GM23338 (cell line): ENCODE measurements around the gene ZFR2. TPM values are rescaled to one million over a fixed set of nuclear protein-coding genes. Genes with fewer than 3 reads are reported as not detected.

Experiments
- ATAC-seq: fragments of 200-7000 bp; cut with Tn5 transposase; 3 replicates; pipeline ENCODE4 v1.9.1; 2020
- DNase-seq: peaks from one replicate; pipeline ENCODE4 v3.0.0-alpha.2; 2015; ENCODE audit warnings: low spot score
- H2AFZ ChIP-seq: fragments of 200-600 bp; sonication (generic); 2 replicates; pipeline ENCODE4 v1.8.0; 2016; ENCODE audit warnings: antibody characterized with exemption, mild to moderate bottlenecking, moderate library complexity
- H3F3A ChIP-seq: fragments of 200-600 bp; sonication (generic); replicated peaks from 2 replicates; pipeline ENCODE4 v1.8.0; 2017; ENCODE audit warnings: antibody characterized with exemption, mixed run types, low read depth
- H3K27ac ChIP-seq: fragments of 200-600 bp; sonication (generic); 2 replicates; pipeline ENCODE4 v1.6.1; 2016; ENCODE audit warnings: low read depth
- H3K27me3 ChIP-seq: fragments of 200-600 bp; sonication (generic); 2 replicates; pipeline ENCODE4 v1.8.0; 2016; ENCODE audit warnings: mild to moderate bottlenecking, mixed run types, moderate library complexity; ENCODE audit not compliant: insufficient read depth
- H3K36me3 ChIP-seq: fragments of 200-600 bp; sonication (generic); 2 replicates; pipeline ENCODE4 v1.8.0; 2016; ENCODE audit warnings: mild to moderate bottlenecking; ENCODE audit not compliant: insufficient read depth
- H3K4me1 ChIP-seq: fragments of 200-600 bp; sonication (generic); 2 replicates; pipeline ENCODE4 v1.8.0; 2016; ENCODE audit warnings: mild to moderate bottlenecking, moderate library complexity; ENCODE audit not compliant: insufficient read depth
- H3K4me2 ChIP-seq: fragments of 200-600 bp; sonication (generic); 2 replicates; pipeline ENCODE4 v1.7.1; 2017; ENCODE audit warnings: mixed run types
- H3K4me3 ChIP-seq: fragments of 200-600 bp; sonication (generic); 2 replicates; pipeline ENCODE4 v1.6.1; 2016; ENCODE audit warnings: mixed run types
- H3K79me2 ChIP-seq: fragments of 200-600 bp; sonication (generic); replicated peaks from 2 replicates; pipeline ENCODE4 v1.8.0; 2017; ENCODE audit warnings: mild to moderate bottlenecking; ENCODE audit not compliant: insufficient read depth
- H3K9me2 ChIP-seq: fragments of 200-600 bp; sonication (generic); 2 replicates; pipeline ENCODE4 v1.8.0; 2017; ENCODE audit not compliant: insufficient read depth
- H4K20me1 ChIP-seq: fragments of 200-600 bp; sonication (generic); replicated peaks from 2 replicates; pipeline ENCODE4 v1.8.0; 2017; ENCODE audit warnings: mild to moderate bottlenecking; ENCODE audit not compliant: insufficient read depth
- H3K27ac Mint-ChIP-seq: 2 replicates; pipeline ENCODE4 v1.8.0; 2020; ENCODE audit warnings: inconsistent platforms, mild to moderate bottlenecking, moderate library complexity, mixed read lengths
- H3K27me3 Mint-ChIP-seq: 3 replicates; pipeline ENCODE4 v1.8.0; 2022; ENCODE audit warnings: low read depth, mild to moderate bottlenecking, moderate library complexity, mixed read lengths, inconsistent platforms; ENCODE audit not compliant: insufficient read depth, poor library complexity
- H3K36me3 Mint-ChIP-seq: 3 replicates; pipeline ENCODE4 v1.8.0; 2021; ENCODE audit warnings: low read depth, mild to moderate bottlenecking, inconsistent platforms, moderate library complexity, mixed read lengths
- H3K4me1 Mint-ChIP-seq: 3 replicates; pipeline ENCODE4 v1.8.0; 2020; ENCODE audit warnings: mild to moderate bottlenecking, inconsistent platforms, mixed read lengths
- H3K4me3 Mint-ChIP-seq: 3 replicates; pipeline ENCODE4 v1.8.0; 2021; ENCODE audit warnings: moderate library complexity, mild to moderate bottlenecking, inconsistent platforms, mixed read lengths
- H3K9me3 Mint-ChIP-seq: 3 replicates; pipeline ENCODE4 v1.8.0; 2020; ENCODE audit warnings: moderate library complexity, mild to moderate bottlenecking, inconsistent platforms, mixed read lengths
- EZH2phosphoT487 ChIP-seq: fragments of 200-600 bp; sonication (generic); IDR thresholded peaks from one replicate; pipeline ENCODE4 v1.8.1; 2018; ENCODE audit warnings: antibody characterized with exemption; ENCODE audit not compliant: unreplicated experiment
- JUNB ChIP-seq: IDR thresholded peaks from one replicate; pipeline ENCODE4 v1.6.1; 2016; ENCODE audit warnings: antibody characterized with exemption; ENCODE audit not compliant: unreplicated experiment
- STAT1 ChIP-seq: IDR thresholded peaks from one replicate; pipeline ENCODE4 v1.6.1; 2016; ENCODE audit warnings: antibody characterized with exemption; ENCODE audit not compliant: unreplicated experiment
- polyA plus RNA-seq: library from polyadenylated mRNA; unstranded; fragments of >200 nt; fragmentation: Nextera tagmentation; extraction: Ambion mirVana; gene quantifications from 2 replicates; pipeline ENCODE4 v1.2.1, GENCODE V29; 2016
- total RNA-seq: library from RNA; depleted of rRNA; stranded (reverse); fragments of >200 nt; shearing (Covaris generic); gene quantifications from 2 replicates; pipeline ENCODE4 v1.2.3, GENCODE V29; 2014
- TF ChIP-seq, protein P1 (sequence below): fragments of 250-450 bp; sonication (Bioruptor Pico); IDR thresholded peaks from 2 replicates; pipeline ENCODE4 v1.5.0; 2020; ENCODE audit warnings: mild to moderate bottlenecking, moderate library complexity
- TF ChIP-seq, protein P2 (sequence below), 2 experiments: fragments of 200-600 bp in 1 of 2; sonication (generic) in 1 of 2; conservative IDR thresholded peaks; 2 replicates each; pipeline versions ENCODE4 v1.5.1 to v1.6.1; 2016 to 2017; ENCODE audit warnings: antibody characterized with exemption in 2 of 2, low read depth in 2 of 2, mild to moderate bottlenecking in 2 of 2, moderate library complexity in 1 of 2
- TF ChIP-seq, protein P3 (sequence below): IDR thresholded peaks from 2 replicates; pipeline ENCODE4 v1.6.1; 2016; ENCODE audit warnings: antibody characterized with exemption

The ZFR2 gene
- total and polyA plus RNA-seq, 2 experiments from 2014 or later: 15.8 to 31.3 TPM

DNA sequence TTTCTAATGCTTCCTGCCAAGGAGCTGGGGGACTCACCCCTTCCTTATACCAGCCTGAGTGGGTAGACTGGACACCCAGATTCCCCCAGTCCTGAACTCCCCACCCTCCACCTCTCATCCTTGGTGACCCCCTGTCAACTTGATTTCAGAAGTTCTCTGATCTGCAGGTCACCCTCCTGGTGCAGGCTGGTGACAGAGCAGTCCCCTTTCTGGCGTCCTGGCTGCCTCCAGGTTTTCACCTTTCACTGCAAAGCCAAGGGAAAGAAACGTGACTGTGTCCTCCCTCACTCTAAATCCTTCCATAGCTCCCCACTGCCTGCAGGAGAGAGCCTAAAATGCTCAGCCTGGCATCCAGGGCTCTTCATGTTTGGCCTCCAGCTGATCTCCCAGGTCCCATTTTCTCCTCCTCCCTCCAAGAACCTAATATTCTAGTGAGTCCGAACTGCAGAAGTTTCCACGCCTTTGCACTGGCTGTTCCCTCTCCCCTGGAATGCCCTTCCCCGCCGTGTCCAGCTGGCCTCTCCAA, 78.6 kb downstream of the ZFR2 start:
- Mint-ChIP-seq H3K4me1 (no peaks in the 10 kb centered on the region), H3K27me3 (peaks cover 6% of the 10 kb centered on the region), H3K9me3 (peaks cover 3% of the 10 kb centered on the region; the same call in 1 of the 3 replicates), H3K36me3 (no peaks in the 10 kb centered on the region), H3K4me3 (no peak overlapping the region), H3K27ac (no peak overlapping the region)
- DNase-seq: no peak
- no peaks in the 10 kb centered on the region for H4K20me1 ChIP-seq
- no peaks in the 10 kb centered on the region for H3K79me2 ChIP-seq
- no peak overlapping the region for H2AFZ ChIP-seq
- H3F3A ChIP-seq: no peaks in the 10 kb centered on the region
- no peak overlapping the region for H3K4me3 ChIP-seq
- H3K9me2 ChIP-seq: no peaks in the 10 kb centered on the region
- TF ChIP-seq JUNB (no peak), STAT1 (no peak), EZH2phosphoT487 (no peak)
- TF ChIP-seq, protein P1, sequence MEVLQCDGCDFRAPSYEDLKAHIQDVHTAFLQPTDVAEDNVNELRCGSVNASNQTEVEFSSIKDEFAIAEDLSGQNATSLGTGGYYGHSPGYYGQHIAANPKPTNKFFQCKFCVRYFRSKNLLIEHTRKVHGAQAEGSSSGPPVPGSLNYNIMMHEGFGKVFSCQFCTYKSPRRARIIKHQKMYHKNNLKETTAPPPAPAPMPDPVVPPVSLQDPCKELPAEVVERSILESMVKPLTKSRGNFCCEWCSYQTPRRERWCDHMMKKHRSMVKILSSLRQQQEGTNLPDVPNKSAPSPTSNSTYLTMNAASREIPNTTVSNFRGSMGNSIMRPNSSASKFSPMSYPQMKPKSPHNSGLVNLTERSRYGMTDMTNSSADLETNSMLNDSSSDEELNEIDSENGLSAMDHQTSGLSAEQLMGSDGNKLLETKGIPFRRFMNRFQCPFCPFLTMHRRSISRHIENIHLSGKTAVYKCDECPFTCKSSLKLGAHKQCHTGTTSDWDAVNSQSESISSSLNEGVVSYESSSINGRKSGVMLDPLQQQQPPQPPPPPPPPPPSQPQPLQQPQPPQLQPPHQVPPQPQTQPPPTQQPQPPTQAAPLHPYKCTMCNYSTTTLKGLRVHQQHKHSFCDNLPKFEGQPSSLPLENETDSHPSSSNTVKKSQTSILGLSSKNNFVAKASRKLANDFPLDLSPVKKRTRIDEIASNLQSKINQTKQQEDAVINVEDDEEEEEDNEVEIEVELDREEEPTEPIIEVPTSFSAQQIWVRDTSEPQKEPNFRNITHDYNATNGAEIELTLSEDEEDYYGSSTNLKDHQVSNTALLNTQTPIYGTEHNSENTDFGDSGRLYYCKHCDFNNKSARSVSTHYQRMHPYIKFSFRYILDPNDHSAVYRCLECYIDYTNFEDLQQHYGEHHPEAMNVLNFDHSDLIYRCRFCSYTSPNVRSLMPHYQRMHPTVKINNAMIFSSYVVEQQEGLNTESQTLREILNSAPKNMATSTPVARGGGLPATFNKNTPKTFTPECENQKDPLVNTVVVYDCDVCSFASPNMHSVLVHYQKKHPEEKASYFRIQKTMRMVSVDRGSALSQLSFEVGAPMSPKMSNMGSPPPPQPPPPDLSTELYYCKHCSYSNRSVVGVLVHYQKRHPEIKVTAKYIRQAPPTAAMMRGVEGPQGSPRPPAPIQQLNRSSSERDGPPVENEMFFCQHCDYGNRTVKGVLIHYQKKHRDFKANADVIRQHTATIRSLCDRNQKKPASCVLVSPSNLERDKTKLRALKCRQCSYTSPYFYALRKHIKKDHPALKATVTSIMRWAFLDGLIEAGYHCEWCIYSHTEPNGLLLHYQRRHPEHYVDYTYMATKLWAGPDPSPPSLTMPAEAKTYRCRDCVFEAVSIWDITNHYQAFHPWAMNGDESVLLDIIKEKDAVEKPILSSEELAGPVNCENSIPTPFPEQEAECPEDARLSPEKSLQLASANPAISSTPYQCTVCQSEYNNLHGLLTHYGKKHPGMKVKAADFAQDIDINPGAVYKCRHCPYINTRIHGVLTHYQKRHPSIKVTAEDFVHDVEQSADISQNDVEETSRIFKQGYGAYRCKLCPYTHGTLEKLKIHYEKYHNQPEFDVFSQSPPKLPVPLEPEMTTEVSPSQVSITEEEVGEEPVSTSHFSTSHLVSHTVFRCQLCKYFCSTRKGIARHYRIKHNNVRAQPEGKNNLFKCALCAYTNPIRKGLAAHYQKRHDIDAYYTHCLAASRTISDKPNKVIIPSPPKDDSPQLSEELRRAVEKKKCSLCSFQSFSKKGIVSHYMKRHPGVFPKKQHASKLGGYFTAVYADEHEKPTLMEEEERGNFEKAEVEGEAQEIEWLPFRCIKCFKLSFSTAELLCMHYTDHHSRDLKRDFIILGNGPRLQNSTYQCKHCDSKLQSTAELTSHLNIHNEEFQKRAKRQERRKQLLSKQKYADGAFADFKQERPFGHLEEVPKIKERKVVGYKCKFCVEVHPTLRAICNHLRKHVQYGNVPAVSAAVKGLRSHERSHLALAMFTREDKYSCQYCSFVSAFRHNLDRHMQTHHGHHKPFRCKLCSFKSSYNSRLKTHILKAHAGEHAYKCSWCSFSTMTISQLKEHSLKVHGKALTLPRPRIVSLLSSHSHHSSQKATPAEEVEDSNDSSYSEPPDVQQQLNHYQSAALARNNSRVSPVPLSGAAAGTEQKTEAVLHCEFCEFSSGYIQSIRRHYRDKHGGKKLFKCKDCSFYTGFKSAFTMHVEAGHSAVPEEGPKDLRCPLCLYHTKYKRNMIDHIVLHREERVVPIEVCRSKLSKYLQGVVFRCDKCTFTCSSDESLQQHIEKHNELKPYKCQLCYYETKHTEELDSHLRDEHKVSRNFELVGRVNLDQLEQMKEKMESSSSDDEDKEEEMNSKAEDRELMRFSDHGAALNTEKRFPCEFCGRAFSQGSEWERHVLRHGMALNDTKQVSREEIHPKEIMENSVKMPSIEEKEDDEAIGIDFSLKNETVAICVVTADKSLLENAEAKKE: no peak
- TF ChIP-seq, protein P2, sequence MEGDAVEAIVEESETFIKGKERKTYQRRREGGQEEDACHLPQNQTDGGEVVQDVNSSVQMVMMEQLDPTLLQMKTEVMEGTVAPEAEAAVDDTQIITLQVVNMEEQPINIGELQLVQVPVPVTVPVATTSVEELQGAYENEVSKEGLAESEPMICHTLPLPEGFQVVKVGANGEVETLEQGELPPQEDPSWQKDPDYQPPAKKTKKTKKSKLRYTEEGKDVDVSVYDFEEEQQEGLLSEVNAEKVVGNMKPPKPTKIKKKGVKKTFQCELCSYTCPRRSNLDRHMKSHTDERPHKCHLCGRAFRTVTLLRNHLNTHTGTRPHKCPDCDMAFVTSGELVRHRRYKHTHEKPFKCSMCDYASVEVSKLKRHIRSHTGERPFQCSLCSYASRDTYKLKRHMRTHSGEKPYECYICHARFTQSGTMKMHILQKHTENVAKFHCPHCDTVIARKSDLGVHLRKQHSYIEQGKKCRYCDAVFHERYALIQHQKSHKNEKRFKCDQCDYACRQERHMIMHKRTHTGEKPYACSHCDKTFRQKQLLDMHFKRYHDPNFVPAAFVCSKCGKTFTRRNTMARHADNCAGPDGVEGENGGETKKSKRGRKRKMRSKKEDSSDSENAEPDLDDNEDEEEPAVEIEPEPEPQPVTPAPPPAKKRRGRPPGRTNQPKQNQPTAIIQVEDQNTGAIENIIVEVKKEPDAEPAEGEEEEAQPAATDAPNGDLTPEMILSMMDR (conservative IDR thresholded peaks at IDR 0.05; ENCODE audit: low read depth in 2 of 2): no peak
- TF ChIP-seq, protein P3, sequence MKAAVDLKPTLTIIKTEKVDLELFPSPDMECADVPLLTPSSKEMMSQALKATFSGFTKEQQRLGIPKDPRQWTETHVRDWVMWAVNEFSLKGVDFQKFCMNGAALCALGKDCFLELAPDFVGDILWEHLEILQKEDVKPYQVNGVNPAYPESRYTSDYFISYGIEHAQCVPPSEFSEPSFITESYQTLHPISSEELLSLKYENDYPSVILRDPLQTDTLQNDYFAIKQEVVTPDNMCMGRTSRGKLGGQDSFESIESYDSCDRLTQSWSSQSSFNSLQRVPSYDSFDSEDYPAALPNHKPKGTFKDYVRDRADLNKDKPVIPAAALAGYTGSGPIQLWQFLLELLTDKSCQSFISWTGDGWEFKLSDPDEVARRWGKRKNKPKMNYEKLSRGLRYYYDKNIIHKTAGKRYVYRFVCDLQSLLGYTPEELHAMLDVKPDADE: no peak
- no peaks in the 10 kb centered on the region for H3K36me3 ChIP-seq
- peaks cover 5% of the 10 kb centered on the region for H3K27me3 ChIP-seq
- no peaks in the 10 kb centered on the region; the same call in 1 of the 2 replicates for H3K4me1 ChIP-seq
- no peak overlapping the region for H3K27ac ChIP-seq
- H3K4me2 ChIP-seq: no peak overlapping the region
- ATAC-seq: no peak
